HG03460 (cell line): ENCODE results near the gene SEM1.
A peak's percentile ranks its signal among the peaks of the same experiment; 100 is the strongest.
"Not testable (repeated sequence)": the region's sequence is repeated elsewhere in the genome, so short reads cannot be mapped to it uniquely, and the experiment has no call there.

Source experiments
- ATAC-seq: cut with Tn5 transposase; IDR thresholded peaks from one replicate; pipeline ENCODE4 v1.9.1; 2021; ENCODE audit not compliant: unreplicated experiment

The SEM1 gene

GRCh38 chr7:96665689-96666088, 44.0 kb downstream of the SEM1 start:
- ATAC-seq, result no peak

GRCh38 chr7:96664793-96665192, 44.9 kb downstream of the SEM1 start:
- ATAC-seq, result no peak

- ATAC-seq, result no peak
Measured at GRCh38 chr7:96663871-96664445, 45.7 kb downstream of the SEM1 start.

- ATAC-seq, result peak; percentile 91
Measured at GRCh38 chr7:96663457-96663856, 46.2 kb downstream of the SEM1 start.

GRCh38 chr7:96662151-96662550, 47.5 kb downstream of the SEM1 start:
- ATAC-seq, result not testable (repeated sequence)

GRCh38 chr7:96658022-96658412, 51.6 kb downstream of the SEM1 start:
- no peak for ATAC-seq

GRCh38 chr7:96657347-96658021, 52.2 kb downstream of the SEM1 start:
- no peak for ATAC-seq

- ATAC-seq, result no peak
Measured at GRCh38 chr7:96655956-96656355, 53.7 kb downstream of the SEM1 start.

GRCh38 chr7:96654630-96655188, 54.9 kb downstream of the SEM1 start:
- no peak for ATAC-seq

- ATAC-seq, result no peak
Measured at GRCh38 chr7:96649981-96650380, 59.7 kb downstream of the SEM1 start.

GRCh38 chr7:96648784-96649183, 60.9 kb downstream of the SEM1 start:
- ATAC-seq, result no peak

- ATAC-seq, result no peak
Measured at GRCh38 chr7:96647733-96648132, 61.9 kb downstream of the SEM1 start.

- ATAC-seq, result no peak
Measured at GRCh38 chr7:96645084-96645483, 64.6 kb downstream of the SEM1 start.

GRCh38 chr7:96643436-96643835, 66.2 kb downstream of the SEM1 start:
- not testable (repeated sequence) for ATAC-seq

- no peak for ATAC-seq
Measured at GRCh38 chr7:96640054-96640453, 69.6 kb downstream of the SEM1 start.
